ENCODE measurements around the gene LCK.

LCK gene

GRCh38 chr1:32299327-32299726 lies 48.3 kb downstream of the LCK start:
- no peak overlapping the region for H3K4me3 ChIP-seq (ENCODE audit: low read length)
- no peak for TF ChIP-seq CTCF (IDR thresholded peaks at IDR 0.05; ENCODE audit: insufficient read depth, low read depth, low read length, missing control alignments)
- DNase-seq (ENCODE audit: low read depth) = no peak

GRCh38 chr1:32303358-32303757 lies 52.3 kb downstream of the LCK start:
- H3K4me3 ChIP-seq (ENCODE audit: low read length) = no peak overlapping the region
- DNase-seq (ENCODE audit: low read depth) = no peak
- TF ChIP-seq CTCF (IDR thresholded peaks at IDR 0.05; ENCODE audit: insufficient read depth, low read depth, low read length, missing control alignments) = no peak

GRCh38 chr1:32303997-32304622 lies 53.0 kb downstream of the LCK start:
- H3K4me3 ChIP-seq (ENCODE audit: low read length) = no peak overlapping the region
- TF ChIP-seq CTCF (IDR thresholded peaks at IDR 0.05; ENCODE audit: insufficient read depth, low read depth, low read length, missing control alignments) = no peak
- DNase-seq (ENCODE audit: low read depth) = no peak

- no peak overlapping the region for H3K4me3 ChIP-seq (ENCODE audit: low read length)
- no peak for DNase-seq (ENCODE audit: low read depth)
- no peak for TF ChIP-seq CTCF (IDR thresholded peaks at IDR 0.05; ENCODE audit: insufficient read depth, low read depth, low read length, missing control alignments)
These were observed 54.2 kb downstream of the LCK start for GRCh38 chr1:32305310-32305709.

- no peak for TF ChIP-seq CTCF (IDR thresholded peaks at IDR 0.05; ENCODE audit: insufficient read depth, low read depth, low read length, missing control alignments)
- no peak overlapping the region for H3K4me3 ChIP-seq (ENCODE audit: low read length)
- DNase-seq (ENCODE audit: low read depth) = no peak
These were observed 56.3 kb downstream of the LCK start for GRCh38 chr1:32307324-32307723.

GRCh38 chr1:32309960-32310359 lies 58.9 kb downstream of the LCK start:
- H3K4me3 ChIP-seq (ENCODE audit: low read length) = no peak overlapping the region
- DNase-seq (ENCODE audit: low read depth) = no peak
- no peak for TF ChIP-seq CTCF (IDR thresholded peaks at IDR 0.05; ENCODE audit: insufficient read depth, low read depth, low read length, missing control alignments)

- TF ChIP-seq CTCF (IDR thresholded peaks at IDR 0.05; ENCODE audit: insufficient read depth, low read depth, low read length, missing control alignments) = no peak
- no peak overlapping the region for H3K4me3 ChIP-seq (ENCODE audit: low read length)
- no peak for DNase-seq (ENCODE audit: low read depth)
These were observed 60.8 kb downstream of the LCK start for GRCh38 chr1:32311709-32312393.

Data from epithelial cell of esophagus (primary cell).